Mucosa of descending colon (tissue), 3 donors: ENCODE data around the gene JMJD1C. TPM values are rescaled to one million over a fixed set of nuclear protein-coding genes. Genes with fewer than 3 reads are reported as not detected.

ENCODE experiments used
- ATAC-seq: fragments of 200-7000 bp; cut with Tn5 transposase; one replicate; pipeline ENCODE4 v1.9.1; 2020; ENCODE audit warnings: mild to moderate bottlenecking, moderate library complexity
- DNase-seq, 3 donors: peaks; one replicate each; pipeline ENCODE4 v3.0.0-alpha.2; 2020
- H3K36me3 ChIP-seq: fragments of 200-600 bp; one replicate; pipeline ENCODE4 v1.8.0; 2021; ENCODE audit warnings: low read depth, mild to moderate bottlenecking
- H3K4me1 ChIP-seq: fragments of 200-600 bp; one replicate; pipeline ENCODE4 v1.8.0; 2021; ENCODE audit warnings: low read depth, mild to moderate bottlenecking
- H3K4me3 ChIP-seq: fragments of 200-600 bp; one replicate; pipeline ENCODE4 v1.8.0; 2021; ENCODE audit warnings: mild to moderate bottlenecking
- H3K9me3 ChIP-seq: fragments of 200-600 bp; one replicate; pipeline ENCODE4 v1.8.0; 2021; ENCODE audit warnings: mild to moderate bottlenecking
- intact Hi-C, 2 donors: fragments of 100-400 bp; cut with DNase I in 1 of 2; cut with micrococcal nuclease in 1 of 2; formaldehyde crosslinking; loops; one replicate each; pipeline versions ENCODE4 v1.11.0 to v1.11.1; 2022; cut with DNase I, micrococcal nuclease
- total RNA-seq, 3 donors: library from RNA; stranded (reverse); fragmentation: NEBNext Ultra II Directional in 2 of 3; extraction: Animal tissue kit (Norgen Biotek cat#: 25700) in 2 of 3; gene quantifications; one replicate each; pipeline versions ENCODE4 v1.2.1 to v1.2.4, GENCODE V29; 2021 to 2023
- TF ChIP-seq, protein P1 (sequence below): fragments of 200-600 bp; IDR thresholded peaks from one replicate; pipeline ENCODE4 v1.8.0; 2022; ENCODE audit warnings: antibody characterized with exemption, mild to moderate bottlenecking
- donor health status: DM: no; HTN: no; CAD: no; lungs with moderate emphysema.
- donor health status: DM: no; HTN: no; CAD: no.
- donor health status: DM: no; HTN: yes; CAD: no.

JMJD1C gene
- total RNA-seq, 3 donors from 2014 or later = 54.1 to 83.8 (median 82.1) TPM

DNA sequence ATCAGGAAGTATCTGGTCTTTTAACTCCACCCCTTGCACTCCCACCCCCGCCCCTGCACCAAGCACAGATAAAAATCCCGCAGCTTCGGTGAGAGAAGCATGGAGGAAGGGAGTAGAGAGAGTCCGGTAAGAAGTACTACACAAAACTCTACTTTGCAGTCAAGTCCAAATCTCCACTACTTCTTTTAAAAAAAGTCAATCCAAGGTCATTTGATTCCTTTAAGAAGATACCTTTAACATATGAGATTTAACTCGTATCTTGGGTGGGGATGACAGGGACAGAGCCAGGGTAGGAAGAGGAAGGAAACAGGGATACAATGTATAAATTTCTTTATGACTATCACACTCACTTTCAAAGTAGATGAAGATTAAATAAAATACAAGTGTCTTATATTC lies 200.6 kb downstream of the JMJD1C start:
- ATAC-seq = peak; percentile 18
- TF ChIP-seq, protein P1, sequence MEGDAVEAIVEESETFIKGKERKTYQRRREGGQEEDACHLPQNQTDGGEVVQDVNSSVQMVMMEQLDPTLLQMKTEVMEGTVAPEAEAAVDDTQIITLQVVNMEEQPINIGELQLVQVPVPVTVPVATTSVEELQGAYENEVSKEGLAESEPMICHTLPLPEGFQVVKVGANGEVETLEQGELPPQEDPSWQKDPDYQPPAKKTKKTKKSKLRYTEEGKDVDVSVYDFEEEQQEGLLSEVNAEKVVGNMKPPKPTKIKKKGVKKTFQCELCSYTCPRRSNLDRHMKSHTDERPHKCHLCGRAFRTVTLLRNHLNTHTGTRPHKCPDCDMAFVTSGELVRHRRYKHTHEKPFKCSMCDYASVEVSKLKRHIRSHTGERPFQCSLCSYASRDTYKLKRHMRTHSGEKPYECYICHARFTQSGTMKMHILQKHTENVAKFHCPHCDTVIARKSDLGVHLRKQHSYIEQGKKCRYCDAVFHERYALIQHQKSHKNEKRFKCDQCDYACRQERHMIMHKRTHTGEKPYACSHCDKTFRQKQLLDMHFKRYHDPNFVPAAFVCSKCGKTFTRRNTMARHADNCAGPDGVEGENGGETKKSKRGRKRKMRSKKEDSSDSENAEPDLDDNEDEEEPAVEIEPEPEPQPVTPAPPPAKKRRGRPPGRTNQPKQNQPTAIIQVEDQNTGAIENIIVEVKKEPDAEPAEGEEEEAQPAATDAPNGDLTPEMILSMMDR = no peak
- intact Hi-C loops = no loop called here

DNA sequence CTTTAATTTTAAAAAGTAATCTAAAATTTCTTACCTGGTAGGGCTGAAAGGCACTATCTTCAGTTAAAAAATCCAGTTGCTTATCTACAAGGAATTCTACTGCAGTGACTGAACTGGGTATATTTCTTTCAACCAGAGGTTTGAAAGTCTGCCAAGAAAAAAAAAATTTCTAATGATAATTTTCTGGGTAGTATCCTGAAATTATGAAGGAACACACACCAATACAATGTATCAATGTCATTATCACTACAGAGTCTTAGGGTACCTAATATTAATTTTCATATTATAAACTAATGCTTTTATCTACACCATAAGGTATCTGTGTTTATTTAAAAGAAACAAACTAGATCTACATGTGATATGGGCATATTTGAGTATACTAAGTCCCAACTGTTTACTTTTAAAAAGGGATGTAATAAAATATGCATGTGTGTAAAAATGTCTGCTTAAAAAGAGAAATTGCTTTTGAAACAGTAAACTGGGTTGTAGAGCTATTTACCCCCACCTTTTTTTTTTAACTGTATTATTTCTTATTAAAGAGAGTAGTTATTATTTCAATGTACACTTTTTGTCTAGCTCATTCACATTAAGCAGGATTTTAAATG lies 201.1 kb downstream of the JMJD1C start:
- TF ChIP-seq, protein P1 = no peak
- Histone ChIP-seq H3K4me1 (peaks cover 21% of the 10 kb centered on the region), H3K4me3 (no peak overlapping the region), H3K36me3 (no peaks in the 10 kb centered on the region), H3K9me3 (no peaks in the 10 kb centered on the region)
- no peak for DNase-seq
- intact Hi-C loops = no loop called here
- no peak for ATAC-seq

More for the DNA sequence above, 200.6 kb downstream of the JMJD1C start:
- DNase-seq = peak in 1 of 3 donors; percentile 47
- Histone ChIP-seq H3K36me3 (no peaks in the 10 kb centered on the region), H3K4me3 (peak overlapping the region; percentile 0), H3K4me1 (peaks cover 19% of the 10 kb centered on the region), H3K9me3 (no peaks in the 10 kb centered on the region)

DNA sequence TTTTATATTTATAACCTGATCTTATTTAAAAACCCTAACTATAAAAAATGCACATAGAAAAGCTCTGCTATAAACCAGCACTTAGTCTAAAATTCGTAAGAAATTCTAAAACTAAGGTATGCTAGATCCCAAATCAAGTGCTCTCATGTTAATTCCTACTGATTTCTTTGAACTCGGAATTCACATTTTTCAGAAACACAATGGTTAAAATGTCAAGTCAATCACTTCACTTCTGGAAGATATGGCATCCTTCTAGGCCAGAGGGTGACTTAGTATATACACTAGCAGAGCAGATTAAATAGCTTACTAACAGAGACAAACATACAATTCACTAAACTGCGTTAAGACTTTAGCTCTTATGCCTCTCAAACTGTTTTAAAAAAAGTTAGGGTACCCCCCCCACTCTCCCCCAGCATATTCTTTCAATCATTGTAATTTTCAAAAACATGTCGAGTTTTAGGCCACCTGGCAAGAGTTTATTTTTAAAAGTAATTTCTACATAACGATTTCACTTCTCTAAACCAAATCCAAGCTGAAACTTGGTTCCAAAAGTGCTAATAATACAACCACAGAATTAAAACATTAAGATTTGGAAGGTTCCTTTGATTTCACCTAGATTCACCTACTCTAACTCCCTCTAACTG lies 203.2 kb downstream of the JMJD1C start:
- Histone ChIP-seq H3K36me3 (no peaks in the 10 kb centered on the region), H3K4me3 (no peak overlapping the region), H3K4me1 (peaks cover 33% of the 10 kb centered on the region), H3K9me3 (no peaks in the 10 kb centered on the region)
- ATAC-seq = no peak
- TF ChIP-seq, protein P1 = no peak
- no peak for DNase-seq
- intact Hi-C loops = no loop called here

DNA sequence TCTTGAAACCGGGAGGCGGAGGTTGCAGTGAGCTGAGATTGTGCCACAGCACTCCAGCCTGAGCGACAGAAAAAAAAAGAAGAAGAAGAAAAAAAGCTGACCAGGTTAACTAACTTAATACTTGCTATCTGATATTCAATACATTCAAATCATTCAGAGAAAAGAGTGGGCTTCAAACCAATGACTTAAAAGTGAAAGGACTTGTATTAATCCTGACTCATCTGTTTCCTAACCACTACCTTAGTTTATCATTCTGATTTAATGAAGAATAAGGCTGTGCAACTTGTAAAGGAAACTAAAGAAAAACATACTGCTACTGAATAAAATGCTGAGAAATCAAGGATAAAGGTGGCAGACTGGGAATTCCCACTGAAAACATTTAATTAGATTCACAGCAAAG lies 204.3 kb downstream of the JMJD1C start:
- DNase-seq (no peak), ATAC-seq (no peak)
- H3K36me3 ChIP-seq = no peaks in the 10 kb centered on the region
- H3K4me1 ChIP-seq = peaks cover 33% of the 10 kb centered on the region
- intact Hi-C loops = no loop called here
- H3K4me3 ChIP-seq = no peak overlapping the region
- no peaks in the 10 kb centered on the region for H3K9me3 ChIP-seq
- TF ChIP-seq, protein P1 = no peak

DNA sequence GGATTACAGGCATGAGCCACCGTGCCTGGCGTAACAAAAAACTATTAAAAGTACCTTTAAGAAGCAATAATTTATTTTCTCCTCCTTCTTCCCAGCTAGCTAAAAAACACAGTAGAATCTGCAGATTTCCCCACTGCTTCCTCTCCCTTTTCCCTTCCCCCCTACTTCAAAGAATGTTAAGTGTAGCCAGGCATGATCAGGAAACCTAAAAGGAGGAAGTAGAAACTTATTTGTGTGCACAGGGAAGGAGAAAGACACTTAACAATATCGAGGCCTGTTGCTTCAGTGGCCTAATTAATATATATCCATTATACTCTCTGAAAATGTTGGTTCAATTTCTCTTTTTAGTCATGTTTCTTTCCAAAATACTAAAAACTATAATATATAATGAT lies 204.9 kb downstream of the JMJD1C start:
- TF ChIP-seq, protein P1 = no peak
- intact Hi-C loops = no loop called here
- peaks cover 33% of the 10 kb centered on the region for H3K4me1 ChIP-seq

More for the DNA sequence above, 204.9 kb downstream of the JMJD1C start:
- ATAC-seq (peak; percentile 32), DNase-seq (no peak)
- Histone ChIP-seq H3K9me3 (no peaks in the 10 kb centered on the region), H3K4me3 (no peak overlapping the region), H3K36me3 (no peaks in the 10 kb centered on the region)
